22Rv1 (cell line): Measurements from ENCODE around the gene ULK4.
"Not testable (repeated sequence)": the region's sequence is repeated elsewhere in the genome, so short reads cannot be mapped to it uniquely, and the experiment has no call there.

ENCODE experiments used
- H3K27ac ChIP-seq: fragments of 450-650 bp; 2 replicates; pipeline ENCODE4 v1.5.1; 2017
- CTCF ChIP-seq: fragments of 450-650 bp; IDR thresholded peaks from 2 replicates; pipeline ENCODE4 v1.5.1; 2017; ENCODE audit warnings: mild to moderate bottlenecking
- ZFX ChIP-seq: fragments of 450-650 bp; IDR thresholded peaks from 2 replicates; pipeline ENCODE4 v1.6.1; 2017; ENCODE audit warnings: antibody characterized with exemption, borderline replicate concordance

ULK4 gene

DNA sequence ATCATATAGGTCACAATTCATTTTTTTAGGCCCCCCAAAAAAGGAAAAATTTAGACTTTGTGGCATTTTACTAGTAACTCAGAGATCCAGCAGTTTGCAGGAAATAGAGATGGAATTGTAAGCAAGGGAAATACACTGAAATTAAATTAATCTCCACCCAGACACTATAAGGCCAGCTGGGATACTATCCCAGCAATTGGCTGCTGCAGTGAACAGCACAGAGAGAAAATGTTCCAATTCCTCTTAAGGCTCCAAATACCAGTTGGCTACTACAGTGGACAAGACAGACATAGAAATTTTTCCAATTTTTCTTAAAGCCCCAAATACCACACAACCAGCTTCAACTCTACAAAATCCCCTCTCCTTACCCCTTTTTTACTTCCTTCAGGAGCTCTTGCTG is 78.9 kb downstream of the ULK4 start:
- H3K27ac ChIP-seq, result no peak overlapping the region
- TF ChIP-seq CTCF (no peak), ZFX (no peak)

- TF ChIP-seq ZFX (no peak), CTCF (peak; percentile 62)
- H3K27ac ChIP-seq, result no peak overlapping the region
Measured at GRCh38 chr3:41881233-41881821, 80.6 kb downstream of the ULK4 start.

GRCh38 chr3:41880387-41880786 is 81.5 kb downstream of the ULK4 start:
- no peak for TF ChIP-seq ZFX
- TF ChIP-seq CTCF, result no peak
- H3K27ac ChIP-seq, result no peak overlapping the region

DNA sequence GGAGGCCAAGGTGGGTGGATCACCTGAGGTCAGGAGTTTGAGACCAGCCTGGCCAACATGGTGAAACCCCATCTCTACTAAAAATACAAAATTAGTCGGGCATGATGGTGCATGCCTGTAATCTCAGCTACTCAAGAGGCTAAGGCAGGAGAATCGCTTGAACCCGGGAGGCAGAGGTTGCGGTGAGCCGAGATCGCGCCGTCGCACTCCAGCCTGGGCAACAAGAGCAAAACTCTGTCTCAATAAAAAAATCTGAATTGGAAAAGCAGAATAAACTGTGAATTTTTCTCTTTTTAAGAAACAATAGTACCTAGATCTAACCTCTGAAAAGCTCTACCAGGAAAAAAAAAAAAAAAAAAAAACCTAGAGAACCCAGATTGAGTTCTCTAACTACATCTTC is 84.2 kb downstream of the ULK4 start:
- not testable (repeated sequence) for H3K27ac ChIP-seq

GRCh38 chr3:41874022-41874421 is 87.9 kb downstream of the ULK4 start:
- no peak overlapping the region for H3K27ac ChIP-seq
- TF ChIP-seq CTCF, result no peak
- no peak for TF ChIP-seq ZFX

DNA sequence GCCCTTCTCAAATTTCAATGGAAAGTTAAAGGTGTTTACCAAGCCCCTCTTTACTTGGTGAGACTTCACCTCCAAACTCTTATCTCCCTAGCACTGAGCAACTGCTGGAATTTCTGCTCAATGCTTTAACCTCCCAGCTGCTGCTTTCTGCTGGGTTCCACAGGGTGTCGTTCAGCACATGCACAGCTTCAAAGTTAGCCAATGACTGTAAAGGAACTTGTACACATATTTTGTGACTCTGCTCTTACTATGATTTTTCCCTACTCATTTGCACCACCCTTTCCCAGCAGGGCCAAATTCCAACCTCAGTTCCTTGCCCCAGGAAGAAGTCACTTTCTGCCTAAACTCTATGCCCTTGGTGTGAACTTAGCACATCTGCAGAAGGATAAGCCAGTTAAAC is 89.7 kb downstream of the ULK4 start:
- TF ChIP-seq ZFX, result no peak
- no peak for TF ChIP-seq CTCF
- H3K27ac ChIP-seq, result no peak overlapping the region

- no peak for TF ChIP-seq CTCF
- no peak for TF ChIP-seq ZFX
- H3K27ac ChIP-seq, result no peak overlapping the region
Measured at GRCh38 chr3:41867533-41867932, 94.4 kb downstream of the ULK4 start.

GRCh38 chr3:41866298-41866697 is 95.6 kb downstream of the ULK4 start:
- TF ChIP-seq CTCF (no peak), ZFX (no peak)
- no peak overlapping the region for H3K27ac ChIP-seq
